HG03097 (cell line): ENCODE results near the gene SPDYE5.
"Not testable (repeated sequence)": the region's sequence is repeated elsewhere in the genome, so short reads cannot be mapped to it uniquely, and the experiment has no call there.

Experiments
- ATAC-seq: cut with Tn5 transposase; IDR thresholded peaks from one replicate; pipeline ENCODE4 v1.9.1; 2021; ENCODE audit not compliant: unreplicated experiment, low FRiP score

Gene SPDYE5

GRCh38 chr7:75492020-75492419 lies at the start of gene SPDYE5:
SPDYE5 (plus strand) TSS chr7:75492320; CDS start chr7:75494048, 1,728 bp downstream.
- not testable (repeated sequence) for ATAC-seq

- ATAC-seq = peak; percentile 60
These were observed 49.5 kb upstream of the SPDYE5 start for GRCh38 chr7:75442465-75443111.

- not testable (repeated sequence) for ATAC-seq
These were observed 42.2 kb upstream of the SPDYE5 start for GRCh38 chr7:75449946-75450345.

GRCh38 chr7:75452494-75452955 lies 39.6 kb upstream of the SPDYE5 start:
- not testable (repeated sequence) for ATAC-seq

GRCh38 chr7:75456403-75456802 lies 35.7 kb upstream of the SPDYE5 start:
- not testable (repeated sequence) for ATAC-seq

- not testable (repeated sequence) for ATAC-seq
These were observed 34.1 kb upstream of the SPDYE5 start for GRCh38 chr7:75458034-75458433.

GRCh38 chr7:75460541-75460940 lies 31.6 kb upstream of the SPDYE5 start:
- ATAC-seq = not testable (repeated sequence)

- ATAC-seq = not testable (repeated sequence)
These were observed 22.0 kb upstream of the SPDYE5 start for GRCh38 chr7:75470166-75470565.

GRCh38 chr7:75477457-75477856 lies 14.7 kb upstream of the SPDYE5 start:
- not testable (repeated sequence) for ATAC-seq

- ATAC-seq = not testable (repeated sequence)
These were observed 11.8 kb upstream of the SPDYE5 start for GRCh38 chr7:75480313-75480712.

GRCh38 chr7:75485355-75485978 lies 6.7 kb upstream of the SPDYE5 start:
- ATAC-seq = not testable (repeated sequence)

GRCh38 chr7:75485979-75486643 lies 6.0 kb upstream of the SPDYE5 start, which contains the start of gene POM121C:
POM121C (minus strand) TSS chr7:75486299; CDS start chr7:75441496, 44,803 bp downstream.
- ATAC-seq = peak; percentile 97

GRCh38 chr7:75509033-75509432 lies 16.9 kb downstream of the SPDYE5 start:
- ATAC-seq = not testable (repeated sequence)

- ATAC-seq = not testable (repeated sequence)
These were observed 26.7 kb downstream of the SPDYE5 start for GRCh38 chr7:75518842-75519241.

GRCh38 chr7:75521727-75522126 lies 29.6 kb downstream of the SPDYE5 start:
- ATAC-seq = not testable (repeated sequence)

GRCh38 chr7:75527224-75527722 lies 35.2 kb downstream of the SPDYE5 start:
- not testable (repeated sequence) for ATAC-seq

- ATAC-seq = no peak
These were observed 39.3 kb downstream of the SPDYE5 start for GRCh38 chr7:75531359-75531821.

- ATAC-seq = no peak
These were observed 40.5 kb downstream of the SPDYE5 start for GRCh38 chr7:75532639-75533038.

GRCh38 chr7:75533926-75534325 lies 41.8 kb downstream of the SPDYE5 start:
- ATAC-seq = no peak

GRCh38 chr7:75534727-75535307 lies 42.7 kb downstream of the SPDYE5 start:
- ATAC-seq = no peak

GRCh38 chr7:75536491-75536890 lies 44.4 kb downstream of the SPDYE5 start:
- no peak for ATAC-seq
